K562 (cell line): ENCODE results near the gene NR1H3.

Experiments
- CC2D1A ChIP-seq: fragments of 450-650 bp; IDR thresholded peaks from 2 replicates; pipeline ENCODE4 v1.6.1; 2017; ENCODE audit warnings: mild to moderate bottlenecking
- CCAR2 ChIP-seq: fragments of 200-400 bp; formaldehyde crosslinking; IDR thresholded peaks from 2 replicates; pipeline ENCODE4 v1.6.1; 2017; ENCODE audit warnings: mild to moderate bottlenecking, low read depth, low read length
- CTCF ChIP-seq, 3 experiments: IDR thresholded peaks in 2 of 3; conservative IDR thresholded peaks in 1 of 3; 2 replicates each; pipeline ENCODE4 v1.5.1; 2011 to 2012; ENCODE audit warnings: low read length in 3 of 3, mild to moderate bottlenecking in 3 of 3, control low read depth in 2 of 3, improper control_type of control experiment in 1 of 3, inconsistent platforms in 1 of 3, low read depth in 1 of 3, mixed read lengths in 1 of 3, moderate library complexity in 1 of 3; ENCODE audit not compliant: insufficient read depth in 2 of 3
- KLF16 ChIP-seq: IDR thresholded peaks from 2 replicates; pipeline ENCODE4 v1.6.1; 2016; ENCODE audit warnings: antibody characterized with exemption
- MAFK ChIP-seq: IDR thresholded peaks from 2 replicates; pipeline ENCODE4 v1.6.1; 2011; ENCODE audit warnings: low read length, improper control_type of control experiment
- MEF2D ChIP-seq: conservative IDR thresholded peaks from 2 replicates; pipeline ENCODE4 v1.6.1; 2016; ENCODE audit warnings: low read depth, missing genetic modification characterization, missing compliant biosample characterization
- POLR2A ChIP-seq: fragments of 450-650 bp; conservative IDR thresholded peaks from 2 replicates; pipeline ENCODE4 v1.6.1; 2016
- REST ChIP-seq, 2 experiments: fragments of 450-650 bp; formaldehyde crosslinking in 1 of 2; IDR thresholded peaks; 2 replicates each; pipeline versions ENCODE4 v1.4.0 to v1.6.1; 2014 to 2020; ENCODE audit warnings: mild to moderate bottlenecking in 2 of 2, borderline replicate concordance in 1 of 2, low read depth in 1 of 2
- SRF ChIP-seq, 2 experiments: fragments of 250-450, 450-650 bp in 1 of 2; sonication (Bioruptor Pico) in 1 of 2; sonication (generic) in 1 of 2; formaldehyde crosslinking; IDR thresholded peaks; 2 replicates each; pipeline versions ENCODE4 v1.5.0 to v1.5.1; 2020 to 2022; ENCODE audit warnings: mild to moderate bottlenecking in 1 of 2, missing genetic modification reagents in 1 of 2
- TOE1 ChIP-seq, 2 experiments: fragments of 450-650 bp in 1 of 2; sonication (generic) in 1 of 2; formaldehyde crosslinking in 1 of 2; IDR thresholded peaks; 2 replicates each; pipeline versions ENCODE4 v1.7.1 to v1.8.0; 2016 to 2022; ENCODE audit warnings: borderline replicate concordance in 2 of 2, mild to moderate bottlenecking in 2 of 2, antibody characterized with exemption in 1 of 2, inconsistent platforms in 1 of 2, low read depth in 1 of 2, missing genetic modification reagents in 1 of 2, moderate library complexity in 1 of 2
- ZBTB11 ChIP-seq, 3 experiments: fragments of 200-800 bp in 1 of 3; fragments of 250-450 bp in 1 of 3; fragments of 450-650 bp in 1 of 3; sonication (Bioruptor Pico) in 1 of 3; sonication (Bioruptor generic) in 1 of 3; formaldehyde crosslinking in 1 of 3; IDR thresholded peaks; 2 replicates each; pipeline versions ENCODE4 v1.6.1 to v1.8.0; 2016 to 2022; ENCODE audit warnings: mild to moderate bottlenecking in 2 of 3, missing genetic modification characterization in 2 of 3, missing compliant biosample characterization in 1 of 3, moderate library complexity in 1 of 3
- ZBTB7A ChIP-seq: IDR thresholded peaks from 2 replicates; pipeline ENCODE4 v1.6.1; 2011; ENCODE audit warnings: low read depth, mild to moderate bottlenecking, low read length, moderate library complexity, borderline replicate concordance; ENCODE audit not compliant: control insufficient read depth
- ZNF274 ChIP-seq: IDR thresholded peaks from 2 replicates; pipeline ENCODE4 v1.6.1; 2011; ENCODE audit warnings: low read depth, mild to moderate bottlenecking, low read length, moderate library complexity, borderline replicate concordance

GRCh38 chr11:47317064-47317828, 59.5 kb downstream of the NR1H3 start:
- no peak for TF ChIP-seq MAFK
- no peak for TF ChIP-seq CTCF (IDR thresholded peaks at IDR 0.05 in 2 of 3, conservative IDR thresholded peaks at IDR 0.05 in 1 of 3; ENCODE audit: insufficient read depth in 2 of 3, low read depth in 1 of 3, low read length in 3 of 3)
- TF ChIP-seq POLR2A: no peak
- no peak for TF ChIP-seq ZBTB11 (CRISPR knock-in tag; IDR thresholded peaks at IDR 0.05)
- no peak for TF ChIP-seq SRF (CRISPR knock-in tag; IDR thresholded peaks at IDR 0.05)
- TF ChIP-seq ZBTB7A: no peak
- no peak for TF ChIP-seq REST (IDR thresholded peaks at IDR 0.05; ENCODE audit: borderline replicate concordance)
- no peak for TF ChIP-seq REST (CRISPR knock-in tag; IDR thresholded peaks at IDR 0.05; ENCODE audit: low read depth)
- TF ChIP-seq CC2D1A: no peak
- TF ChIP-seq CCAR2: no peak
- TF ChIP-seq TOE1 (IDR thresholded peaks at IDR 0.05; ENCODE audit: borderline replicate concordance): no peak
- TF ChIP-seq TOE1 (CRISPR knock-in tag; IDR thresholded peaks at IDR 0.05; ENCODE audit: borderline replicate concordance, low read depth): no peak
- TF ChIP-seq ZNF274: no peak
- no peak for TF ChIP-seq MEF2D (tag)
- TF ChIP-seq KLF16: no peak
